ENCODE results near the gene ZNF507. TPM values are rescaled to one million over a fixed set of nuclear protein-coding genes. Genes with fewer than 3 reads are reported as not detected.

The ZNF507 gene
- total RNA-seq, 1 experiment from 2014 or later, result 26.5 TPM

DNA sequence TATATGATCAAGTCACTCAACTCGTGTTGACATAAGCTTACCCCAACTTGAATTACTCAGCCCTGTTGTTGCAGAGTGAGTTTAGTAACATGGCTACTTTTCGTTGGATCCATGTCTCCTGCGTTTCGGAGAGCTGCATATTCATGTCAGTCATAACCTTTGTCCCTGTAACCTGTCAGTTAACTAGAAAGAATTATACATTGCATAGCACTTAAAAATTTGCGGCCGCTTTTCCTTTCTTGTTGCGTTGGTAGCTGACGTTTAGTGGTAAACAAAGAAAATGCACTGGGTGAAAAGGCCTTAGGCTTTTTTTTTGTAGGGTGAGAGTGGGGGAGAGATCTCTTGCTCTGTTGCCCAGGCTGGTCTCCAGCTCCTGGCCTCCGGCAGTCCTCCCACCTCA is 14.2 kb downstream of the ZNF507 start:
- Histone ChIP-seq H2AFZ (no peak overlapping the region), H3K4me2 (no peak overlapping the region), H3K79me2 (ENCODE audit: low read depth) (peaks cover 21% of the 10 kb centered on the region), H3K9me3 (ENCODE audit: insufficient read depth, low read depth) (no peaks in the 10 kb centered on the region), H3K9me2 (ENCODE audit: insufficient read depth) (no peaks in the 10 kb centered on the region), H3K27ac (no peak overlapping the region), H3F3A (ENCODE audit: insufficient read depth, low read depth) (peaks cover 18% of the 10 kb centered on the region; the same call in 1 of the 2 replicates), H3K4me3 (no peak overlapping the region), H3K36me3 (ENCODE audit: low read depth) (peaks cover 18% of the 10 kb centered on the region), H3K27me3 (ENCODE audit: insufficient read depth, low read depth) (no peaks in the 10 kb centered on the region), H4K20me1 (ENCODE audit: insufficient read depth) (peaks cover 20% of the 10 kb centered on the region), H3K4me1 (replicated peaks; ENCODE audit: insufficient read depth) (peaks cover 27% of the 10 kb centered on the region)
- TF ChIP-seq CTCF (conservative IDR thresholded peaks at IDR 0.05) (no peak), EZH2 (IDR thresholded peaks at IDR 0.05; ENCODE audit: low read depth) (no peak)
- POLR2A ChIA-PET (ENCODE audit: unreplicated experiment), result no interaction called here
- no peak for DNase-seq
- BruUV-seq (replicated peaks), result no TSS peak
- CTCF ChIA-PET, result no interaction called here
- intact Hi-C loops (cut with micrococcal nuclease; ENCODE audit: unreplicated experiment), result no loop called here

DNA sequence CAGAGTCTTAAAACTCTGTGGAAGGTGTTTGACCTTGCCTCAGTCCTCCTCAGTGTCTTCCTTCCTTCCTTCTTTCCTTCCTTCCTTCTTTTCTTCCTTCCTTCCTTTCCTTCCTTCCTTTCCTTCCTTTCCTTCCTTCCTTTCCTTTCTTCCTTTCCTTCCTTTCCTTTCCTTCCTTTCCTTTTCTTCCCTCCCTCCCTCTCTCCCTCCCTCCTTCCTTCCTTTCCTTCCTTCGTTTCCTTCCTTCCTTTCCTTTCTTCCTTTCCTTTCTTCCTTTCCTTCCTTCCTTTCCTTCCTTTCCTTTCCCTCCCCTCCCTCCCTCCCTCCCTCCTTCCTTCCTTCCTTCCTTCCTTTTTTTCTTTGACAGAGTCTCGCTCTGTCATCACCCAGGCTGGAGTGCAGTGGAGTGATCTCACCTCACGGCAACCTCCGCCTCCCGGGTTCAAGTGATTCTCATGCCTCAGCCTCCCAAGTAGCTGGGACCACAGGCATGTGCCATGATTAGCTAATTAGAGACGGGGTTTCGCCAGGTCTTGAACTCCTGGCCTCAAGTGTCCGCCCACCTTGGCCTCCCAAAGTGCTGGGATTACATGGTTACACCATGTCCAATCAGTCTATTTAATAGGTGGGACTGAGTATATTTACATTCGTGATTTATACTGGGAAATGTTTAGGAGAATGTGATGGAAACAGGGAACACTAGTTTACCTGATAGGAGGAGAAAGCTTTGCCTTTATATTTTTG is 16.3 kb downstream of the ZNF507 start:
- TF ChIP-seq EZH2 (IDR thresholded peaks at IDR 0.05; ENCODE audit: low read depth) (no peak), CTCF (conservative IDR thresholded peaks at IDR 0.05) (no peak)
- no peak for DNase-seq
- Histone ChIP-seq H3K4me1 (replicated peaks; ENCODE audit: insufficient read depth) (peaks cover 28% of the 10 kb centered on the region), H3K36me3 (ENCODE audit: low read depth) (peaks cover 23% of the 10 kb centered on the region), H3K27me3 (ENCODE audit: insufficient read depth, low read depth) (no peaks in the 10 kb centered on the region), H3K4me3 (no peak overlapping the region), H3K9me3 (ENCODE audit: insufficient read depth, low read depth) (no peaks in the 10 kb centered on the region), H4K20me1 (ENCODE audit: insufficient read depth) (peaks cover 21% of the 10 kb centered on the region), H3F3A (ENCODE audit: insufficient read depth, low read depth) (peaks cover 18% of the 10 kb centered on the region; the same call in 1 of the 2 replicates), H3K4me2 (no peak overlapping the region), H2AFZ (no peak overlapping the region), H3K79me2 (ENCODE audit: low read depth) (peaks cover 34% of the 10 kb centered on the region), H3K9me2 (ENCODE audit: insufficient read depth) (no peaks in the 10 kb centered on the region), H3K27ac (no peak overlapping the region)
- intact Hi-C loops (cut with micrococcal nuclease; ENCODE audit: unreplicated experiment), result no loop called here
- CTCF ChIA-PET, result no interaction called here
- no TSS peak for BruUV-seq (replicated peaks)
- POLR2A ChIA-PET (ENCODE audit: unreplicated experiment), result no interaction called here

DNA sequence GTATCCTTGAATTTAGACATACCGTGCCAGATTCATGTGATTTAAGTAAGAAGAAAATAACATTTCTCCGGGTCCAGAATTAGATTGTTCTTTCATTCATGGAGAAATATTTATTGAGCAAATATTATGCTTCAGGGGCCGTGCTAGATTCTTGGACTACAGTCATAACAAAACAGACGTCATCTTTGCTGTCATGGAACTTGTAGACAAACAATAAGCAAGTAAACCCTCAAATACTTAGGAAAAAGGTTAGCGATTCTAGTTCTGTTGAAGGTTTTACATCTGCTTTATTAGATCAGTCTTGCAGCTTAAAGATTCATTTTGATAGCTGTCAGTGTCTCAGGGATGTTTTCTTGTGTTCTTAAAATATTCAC is 16.9 kb downstream of the ZNF507 start:
- Histone ChIP-seq H3K9me2 (ENCODE audit: insufficient read depth) (no peaks in the 10 kb centered on the region), H3K27ac (peak overlapping the region; percentile 27; the same call in 1 of the 2 replicates), H3K79me2 (ENCODE audit: low read depth) (peaks cover 39% of the 10 kb centered on the region), H3K9me3 (ENCODE audit: insufficient read depth, low read depth) (no peaks in the 10 kb centered on the region), H3K4me3 (no peak overlapping the region), H3K36me3 (ENCODE audit: low read depth) (peaks cover 28% of the 10 kb centered on the region; the same call in 1 of the 2 replicates), H3K4me1 (replicated peaks; ENCODE audit: insufficient read depth) (peaks cover 28% of the 10 kb centered on the region), H4K20me1 (ENCODE audit: insufficient read depth) (peaks cover 21% of the 10 kb centered on the region), H2AFZ (no peak overlapping the region), H3F3A (ENCODE audit: insufficient read depth, low read depth) (peaks cover 15% of the 10 kb centered on the region; the same call in 1 of the 2 replicates), H3K27me3 (ENCODE audit: insufficient read depth, low read depth) (no peaks in the 10 kb centered on the region), H3K4me2 (peak overlapping the region; percentile 47; the same call in 1 of the 2 replicates)
- ChIA-PET POLR2A (ENCODE audit: unreplicated experiment) (no interaction called here), CTCF (no interaction called here)
- TF ChIP-seq EZH2 (IDR thresholded peaks at IDR 0.05; ENCODE audit: low read depth), result no peak
- BruUV-seq (replicated peaks), result no TSS peak
- intact Hi-C loops (cut with micrococcal nuclease; ENCODE audit: unreplicated experiment), result no loop called here
- no peak for DNase-seq
